ENCODE results near the gene TSPAN14. TPM values are rescaled to one million over a fixed set of nuclear protein-coding genes. Genes with fewer than 3 reads are reported as not detected.

The TSPAN14 gene
- total and polyA plus RNA-seq, 2 experiments from 2014 or later = 17.9 to 40.7 TPM

GRCh38 chr10:80465451-80465835 is 11.3 kb downstream of the TSPAN14 start (continued):
- no peak for TF ChIP-seq ZNF462 (CRISPR knock-in tag; IDR thresholded peaks at IDR 0.05)
- TF ChIP-seq CREB1 (CRISPR knock-in tag; IDR thresholded peaks at IDR 0.05; ENCODE audit: low read depth) = no peak
- TF ChIP-seq ZNF331 (CRISPR knock-in tag; IDR thresholded peaks at IDR 0.05; ENCODE audit: low read depth) = no peak
- no peak for TF ChIP-seq NANOG (IDR thresholded peaks at IDR 0.05; ENCODE audit: borderline replicate concordance)
- TF ChIP-seq ZNF114 (CRISPR knock-in tag; IDR thresholded peaks at IDR 0.05) = no peak
- no peak for TF ChIP-seq STAT1 (IDR thresholded peaks at IDR 0.05; ENCODE audit: unreplicated experiment)
- TF ChIP-seq EZH2 (IDR thresholded peaks at IDR 0.05; ENCODE audit: low read depth, unreplicated experiment) = no peak

- Mint-ChIP-seq H3K4me3 (peak overlapping the region; percentile 60), H3K36me3 (ENCODE audit: low read depth) (peaks cover 9% of the 10 kb centered on the region), H3K9me3 (no peaks in the 10 kb centered on the region), H3K27ac (0 out of 2 replicates have a peak overlapping the region, but pooled peaks have one; percentile 26), H3K27me3 (ENCODE audit: insufficient read depth, low read depth, poor library complexity) (peaks cover 25% of the 10 kb centered on the region), H3K4me1 (peaks cover 77% of the 10 kb centered on the region)
- peak overlapping the region; percentile 72 for H3K4me2 ChIP-seq
- H3K36me3 ChIP-seq (ENCODE audit: insufficient read depth) = no peaks in the 10 kb centered on the region
- H2AFZ ChIP-seq = no peak overlapping the region
- no peak for TF ChIP-seq NANOG (IDR thresholded peaks at IDR 0.05; ENCODE audit: borderline replicate concordance)
- TF ChIP-seq REST (IDR thresholded peaks at IDR 0.05; ENCODE audit: unreplicated experiment) = no peak
- no peak for ATAC-seq
- H3K9me2 ChIP-seq (ENCODE audit: insufficient read depth) = no peaks in the 10 kb centered on the region
- peaks cover 86% of the 10 kb centered on the region for H3K79me2 ChIP-seq (replicated peaks; ENCODE audit: insufficient read depth)
- H3K4me3 ChIP-seq = no peak overlapping the region
- H3F3A ChIP-seq (replicated peaks; ENCODE audit: low read depth) = no peaks in the 10 kb centered on the region
- DNase-seq (ENCODE audit: low spot score) = no peak
- peaks cover 29% of the 10 kb centered on the region; the same call in 1 of the 2 replicates for H3K27me3 ChIP-seq (ENCODE audit: insufficient read depth)
- H3K27ac ChIP-seq (ENCODE audit: low read depth) = no peak overlapping the region
- H3K4me1 ChIP-seq (ENCODE audit: insufficient read depth) = peaks cover 63% of the 10 kb centered on the region
- H4K20me1 ChIP-seq (replicated peaks; ENCODE audit: insufficient read depth) = peaks cover 42% of the 10 kb centered on the region
Observed at GRCh38 chr10:80465839-80466590, 11.9 kb downstream of the TSPAN14 start.

All from GM23338 (cell line).